Measurements from ENCODE around the gene TSR3.
A peak's percentile ranks its signal among the peaks of the same experiment; 100 is the strongest.

Gene TSR3

GRCh38 chr16:1371054-1371978 lies 19.6 kb upstream of the TSR3 start:
- Mint-ChIP-seq H3K9me3 (no peaks in the 10 kb centered on the region), H3K4me1 (no peaks in the 10 kb centered on the region), H3K36me3 (peaks cover 3% of the 10 kb centered on the region), H3K4me3 (no peak overlapping the region), H3K27me3 (no peaks in the 10 kb centered on the region), H3K27ac (no peak overlapping the region)
- DNase-seq: no peak
- CTCF ChIA-PET: no interaction called here

DNA sequence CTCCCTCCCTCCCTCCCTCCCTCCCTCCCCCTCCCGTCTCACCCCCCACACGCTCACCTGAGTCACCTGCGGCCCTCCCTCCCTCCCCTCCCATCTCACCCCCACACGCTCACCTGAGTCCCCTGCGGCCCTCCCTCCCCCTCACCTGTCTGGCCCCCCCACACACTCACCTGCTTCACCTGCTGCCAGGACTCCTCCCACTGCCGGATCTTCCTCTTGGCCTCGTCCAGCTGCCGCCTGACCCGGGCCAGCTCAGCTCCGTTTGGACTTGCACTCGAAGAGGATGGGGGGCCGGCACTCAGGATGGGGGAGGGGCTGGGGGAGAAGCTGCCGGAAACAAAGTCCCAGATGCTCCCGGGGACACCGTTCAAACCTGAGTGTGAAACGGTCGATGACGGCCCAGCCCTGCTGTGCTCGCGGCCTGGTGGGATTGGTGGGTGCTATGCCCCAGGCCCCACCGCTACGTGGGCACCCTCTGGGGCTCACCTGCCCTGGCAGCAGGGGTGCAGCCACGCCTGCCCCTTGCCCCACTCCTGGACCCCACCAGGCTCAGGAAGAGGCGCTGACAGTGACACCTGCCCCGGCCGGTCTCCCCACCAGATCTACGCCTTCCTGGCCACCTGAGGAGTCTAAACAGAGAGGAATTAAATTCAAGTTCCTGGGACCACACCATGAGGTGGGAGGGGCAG lies 16.0 kb upstream of the TSR3 start:
- CTCF ChIA-PET: no interaction called here
- DNase-seq: no peak
- no peaks in the 10 kb centered on the region for H3K9me3 Mint-ChIP-seq
- H3K27me3 Mint-ChIP-seq: no peaks in the 10 kb centered on the region
- H3K4me3 Mint-ChIP-seq: no peak overlapping the region
- peaks cover 2% of the 10 kb centered on the region for H3K4me1 Mint-ChIP-seq
- H3K27ac Mint-ChIP-seq: no peak overlapping the region
- peaks cover 8% of the 10 kb centered on the region for H3K36me3 Mint-ChIP-seq

- Mint-ChIP-seq H3K4me1 (peaks cover 2% of the 10 kb centered on the region), H3K27me3 (no peaks in the 10 kb centered on the region), H3K27ac (no peak overlapping the region), H3K9me3 (no peaks in the 10 kb centered on the region), H3K4me3 (no peak overlapping the region), H3K36me3 (peaks cover 8% of the 10 kb centered on the region)
- no peak for DNase-seq
- CTCF ChIA-PET: no interaction called here
Measured at GRCh38 chr16:1366712-1367299, 15.1 kb upstream of the TSR3 start.

GRCh38 chr16:1366060-1366711 lies 14.5 kb upstream of the TSR3 start:
- CTCF ChIA-PET: interaction anchor here (1.3 kb wide), 1 partner anchor 23 kb away, joined by 3 read pairs; no protein-coding TSS in a partner anchor
- H3K36me3 Mint-ChIP-seq: peaks cover 8% of the 10 kb centered on the region

GRCh38 chr16:1364510-1364909 lies 12.8 kb upstream of the TSR3 start:
- H3K9me3 Mint-ChIP-seq: no peaks in the 10 kb centered on the region
- no peak overlapping the region for H3K27ac Mint-ChIP-seq
- no peaks in the 10 kb centered on the region for H3K27me3 Mint-ChIP-seq
- H3K4me1 Mint-ChIP-seq: peaks cover 2% of the 10 kb centered on the region
- no peak overlapping the region for H3K4me3 Mint-ChIP-seq
- CTCF ChIA-PET: interaction anchor here (0.9 to 2.5 kb wide), 9 partner anchors 15 to 359 kb away, joined by 3 to 14 read pairs (median 4); partner anchors contain the start of gene MAPK8IP3
- peaks cover 8% of the 10 kb centered on the region for H3K36me3 Mint-ChIP-seq
- DNase-seq: no peak

More at GRCh38 chr16:1366060-1366711, 14.5 kb upstream of the TSR3 start:
- Mint-ChIP-seq H3K27ac (no peak overlapping the region), H3K27me3 (no peaks in the 10 kb centered on the region), H3K9me3 (no peaks in the 10 kb centered on the region), H3K4me3 (no peak overlapping the region), H3K4me1 (peaks cover 2% of the 10 kb centered on the region)
- no peak for DNase-seq

- Mint-ChIP-seq H3K27me3 (no peaks in the 10 kb centered on the region), H3K27ac (no peak overlapping the region), H3K36me3 (peaks cover 9% of the 10 kb centered on the region), H3K4me3 (no peak overlapping the region), H3K9me3 (no peaks in the 10 kb centered on the region), H3K4me1 (peaks cover 2% of the 10 kb centered on the region)
- peak; percentile 78 for DNase-seq
- CTCF ChIA-PET: interaction anchor here (0.6 to 2.5 kb wide), 10 partner anchors 10 to 360 kb away, joined by 3 to 14 read pairs (median 4); partner anchors contain the start of gene MAPK8IP3
Measured at GRCh38 chr16:1363501-1364041, 11.9 kb upstream of the TSR3 start.

DNA sequence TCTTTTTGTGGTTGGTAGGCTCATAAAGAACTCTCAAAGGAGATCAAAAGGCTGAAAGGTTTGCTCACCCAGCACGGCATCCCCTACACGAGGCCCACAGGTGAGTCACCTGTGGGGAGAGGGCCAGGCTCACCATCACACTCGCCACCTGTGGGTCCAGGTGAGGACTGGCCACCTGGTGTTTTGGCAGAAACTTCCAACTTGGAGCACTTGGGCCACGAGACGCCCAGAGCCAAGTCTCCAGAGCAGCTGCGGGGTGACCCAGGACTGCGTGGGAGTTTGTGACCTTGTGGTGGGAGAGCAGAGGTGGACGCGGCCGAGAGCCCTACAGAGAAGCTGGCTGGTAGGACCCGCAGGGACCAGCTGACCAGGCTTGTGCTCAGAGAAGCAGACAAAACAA lies 11.1 kb upstream of the TSR3 start:
- CTCF ChIA-PET: interaction anchor here (1.3 to 2.5 kb wide), 6 partner anchors 9 to 361 kb away, joined by 3 to 14 read pairs (median 6); partner anchors contain the start of gene MAPK8IP3
- H3K27ac Mint-ChIP-seq: no peak overlapping the region
- DNase-seq: no peak
- peaks cover 4% of the 10 kb centered on the region for H3K4me1 Mint-ChIP-seq
- H3K4me3 Mint-ChIP-seq: no peak overlapping the region
- H3K9me3 Mint-ChIP-seq: no peaks in the 10 kb centered on the region
- H3K27me3 Mint-ChIP-seq: no peaks in the 10 kb centered on the region
- peaks cover 9% of the 10 kb centered on the region for H3K36me3 Mint-ChIP-seq

- H3K36me3 Mint-ChIP-seq: peaks cover 9% of the 10 kb centered on the region
- H3K4me1 Mint-ChIP-seq: peaks cover 4% of the 10 kb centered on the region
- H3K4me3 Mint-ChIP-seq: no peak overlapping the region
- no peaks in the 10 kb centered on the region for H3K27me3 Mint-ChIP-seq
- no peak overlapping the region for H3K27ac Mint-ChIP-seq
- no peaks in the 10 kb centered on the region for H3K9me3 Mint-ChIP-seq
- DNase-seq: no peak
- CTCF ChIA-PET: interaction anchor here (2.5 kb wide), 1 partner anchor 51 kb away, joined by 12 read pairs; no protein-coding TSS in a partner anchor
Measured at GRCh38 chr16:1361685-1362360, 10.1 kb upstream of the TSR3 start.

DNA sequence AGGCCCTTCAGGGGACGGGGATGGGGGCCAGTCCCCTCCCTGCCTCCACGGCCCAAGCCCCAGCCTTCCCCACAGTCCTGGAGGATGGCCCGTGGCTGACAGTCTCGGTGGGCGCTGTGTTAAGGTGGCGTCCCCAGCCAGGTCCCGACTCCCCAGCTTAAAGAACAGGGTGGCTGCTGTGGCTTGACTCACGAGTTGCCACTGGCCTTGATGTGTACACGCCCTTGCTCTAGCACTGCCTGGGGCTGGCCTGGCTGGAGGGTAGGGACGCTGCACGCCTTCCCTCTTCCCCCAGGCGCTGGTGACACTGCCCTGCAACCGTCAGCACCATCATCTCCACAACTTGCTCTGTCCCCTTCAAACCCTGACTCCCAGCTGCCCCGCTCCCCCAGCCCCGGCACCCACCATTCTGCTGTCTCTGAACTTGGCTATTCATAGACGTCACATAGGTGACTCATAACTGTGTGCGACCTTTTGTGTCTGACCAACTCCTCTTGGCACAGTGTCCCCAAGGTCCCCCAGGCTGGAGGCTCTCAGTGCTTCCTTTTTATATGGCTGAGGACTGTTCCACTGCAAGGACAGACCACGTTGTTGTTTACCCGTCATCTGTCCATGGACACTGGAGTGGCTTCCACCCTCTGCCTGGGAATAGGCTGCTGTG lies 6.4 kb upstream of the TSR3 start:
- Mint-ChIP-seq H3K27me3 (no peaks in the 10 kb centered on the region), H3K36me3 (peaks cover 1% of the 10 kb centered on the region), H3K4me1 (peaks cover 15% of the 10 kb centered on the region), H3K9me3 (no peaks in the 10 kb centered on the region), H3K4me3 (no peak overlapping the region), H3K27ac (no peak overlapping the region)
- no peak for DNase-seq
- CTCF ChIA-PET: no interaction called here

DNA sequence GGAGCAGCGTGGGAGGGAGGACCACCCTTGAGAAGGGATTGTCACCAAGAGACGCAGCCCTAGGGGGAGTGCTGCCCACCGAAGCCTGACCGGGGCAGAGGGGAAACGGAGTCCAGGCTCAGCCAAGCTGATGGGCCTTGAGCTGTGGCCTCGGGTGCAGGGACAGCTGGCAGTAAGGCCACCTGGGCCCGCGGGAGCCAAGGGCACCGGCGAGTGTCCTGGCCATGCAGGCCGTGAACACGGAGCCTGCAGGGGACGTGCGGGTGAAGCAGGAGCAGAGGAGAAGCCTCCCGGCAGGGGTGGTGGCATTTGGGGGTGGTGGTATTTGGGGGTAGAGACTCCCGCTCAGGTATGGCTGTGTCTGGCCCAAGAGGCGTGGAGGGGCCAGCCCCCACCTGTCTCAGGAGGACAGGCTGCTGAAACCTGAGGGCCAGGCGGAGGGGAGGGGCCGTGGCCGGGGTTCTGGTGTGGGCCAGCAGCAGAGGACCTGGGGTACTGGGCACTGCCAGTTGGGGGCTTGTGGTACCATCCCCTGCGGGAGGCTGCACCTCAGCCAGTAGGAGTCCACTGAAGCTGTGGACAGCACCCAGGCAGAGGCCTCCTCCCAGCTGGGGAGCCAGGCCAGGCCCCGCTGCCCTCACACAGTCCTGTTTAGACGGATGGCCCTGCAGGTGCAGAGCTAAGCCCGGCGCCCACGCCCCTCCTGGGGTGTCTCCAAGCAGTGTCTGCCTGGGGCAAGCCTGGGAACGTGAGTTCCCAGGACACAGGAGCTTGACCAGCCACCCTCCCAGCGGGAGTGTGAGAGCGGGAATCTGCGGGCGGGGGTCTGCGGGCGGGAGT lies 4.6 kb upstream of the TSR3 start:
- CTCF ChIA-PET: no interaction called here
- no peak overlapping the region for H3K27ac Mint-ChIP-seq
- H3K36me3 Mint-ChIP-seq: peaks cover 5% of the 10 kb centered on the region
- H3K4me3 Mint-ChIP-seq: no peak overlapping the region
- no peaks in the 10 kb centered on the region for H3K27me3 Mint-ChIP-seq
- no peaks in the 10 kb centered on the region for H3K9me3 Mint-ChIP-seq
- H3K4me1 Mint-ChIP-seq: peaks cover 21% of the 10 kb centered on the region
- no peak for DNase-seq

- H3K27me3 Mint-ChIP-seq: no peaks in the 10 kb centered on the region
- DNase-seq: no peak
- peaks cover 5% of the 10 kb centered on the region for H3K36me3 Mint-ChIP-seq
- CTCF ChIA-PET: no interaction called here
- no peaks in the 10 kb centered on the region for H3K9me3 Mint-ChIP-seq
- H3K4me1 Mint-ChIP-seq: peaks cover 27% of the 10 kb centered on the region
- no peak overlapping the region for H3K4me3 Mint-ChIP-seq
- no peak overlapping the region for H3K27ac Mint-ChIP-seq
Measured at GRCh38 chr16:1355591-1355990, 3.9 kb upstream of the TSR3 start.

DNA sequence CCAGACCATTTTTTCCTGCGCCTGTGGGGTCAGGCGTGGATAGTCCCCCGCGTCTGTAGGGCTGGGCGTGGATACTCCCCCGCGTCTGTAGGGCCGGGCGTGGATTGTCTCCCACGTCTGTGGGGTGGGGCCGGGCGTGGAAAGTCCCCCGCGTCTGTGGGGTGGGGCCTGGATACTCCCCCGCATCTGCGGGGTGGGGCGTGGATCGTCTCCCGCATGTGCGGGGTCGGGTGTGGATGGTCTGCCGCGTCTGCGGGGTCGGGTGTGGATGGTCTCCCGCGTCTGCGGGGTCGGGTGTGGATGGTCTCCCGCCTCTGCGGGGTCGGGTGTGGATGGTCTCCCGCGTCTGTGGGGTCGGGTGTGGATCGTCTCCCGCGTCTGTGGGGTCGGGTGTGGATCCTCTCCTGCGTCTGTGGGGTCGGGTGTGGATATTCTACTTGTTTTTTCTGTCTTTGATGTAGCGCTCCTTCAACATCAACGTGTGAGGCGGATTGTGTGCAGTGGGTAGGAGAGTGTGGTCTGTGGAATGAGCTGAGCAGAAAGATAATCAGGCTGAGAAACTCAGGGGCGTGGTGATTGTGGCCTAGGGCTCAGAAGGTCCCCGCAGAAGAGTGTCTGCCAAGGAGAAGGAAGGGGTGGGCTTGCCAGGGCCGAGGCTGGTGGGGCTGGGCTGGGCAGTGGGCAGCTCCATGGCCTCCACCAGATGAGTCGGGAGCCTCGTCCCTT lies 3.3 kb upstream of the TSR3 start:
- H3K27ac Mint-ChIP-seq: no peak overlapping the region
- peaks cover 32% of the 10 kb centered on the region for H3K4me1 Mint-ChIP-seq
- CTCF ChIA-PET: no interaction called here
- no peaks in the 10 kb centered on the region for H3K9me3 Mint-ChIP-seq
- DNase-seq: no peak
- H3K27me3 Mint-ChIP-seq: no peaks in the 10 kb centered on the region
- peaks cover 5% of the 10 kb centered on the region for H3K36me3 Mint-ChIP-seq
- no peak overlapping the region for H3K4me3 Mint-ChIP-seq
